Central memory CD8-positive, alpha-beta T cell (primary cell): ENCODE data around the gene HOXB3.

ENCODE experiments used
- ATAC-seq: fragments of 150-1000 bp; cut with Tn5 transposase; replicated peaks from 2 replicates; pipeline ENCODE4 v1.10.0; 2022; ENCODE audit warnings: mild to moderate bottlenecking, moderate FRiP score, moderate number of reproducible peaks; ENCODE audit not compliant: poor library complexity, severe bottlenecking; ENCODE audit errors: extremely low read depth
- DNase-seq, 2 donors: peaks; one replicate each; pipeline ENCODE4 v3.0.0; 2021; ENCODE audit warnings: low spot score in 2 of 2
- H3K27ac Mint-ChIP-seq: one replicate; pipeline ENCODE4 v1.8.0; 2022; ENCODE audit warnings: low read depth, mild to moderate bottlenecking, moderate library complexity, mixed read lengths
- H3K27me3 Mint-ChIP-seq: one replicate; pipeline ENCODE4 v1.8.0; 2022; ENCODE audit warnings: mixed read lengths
- H3K36me3 Mint-ChIP-seq: one replicate; pipeline ENCODE4 v1.8.0; 2022; ENCODE audit warnings: mild to moderate bottlenecking, moderate library complexity, mixed read lengths; ENCODE audit not compliant: insufficient read depth
- H3K4me1 Mint-ChIP-seq: one replicate; pipeline ENCODE4 v1.8.0; 2022; ENCODE audit warnings: mixed read lengths
- H3K4me3 Mint-ChIP-seq: one replicate; pipeline ENCODE4 v1.8.0; 2022; ENCODE audit warnings: mild to moderate bottlenecking, moderate library complexity, mixed read lengths
- H3K9me3 Mint-ChIP-seq: one replicate; pipeline ENCODE4 v1.8.0; 2022; ENCODE audit warnings: mixed read lengths

HOXB3 gene

DNA sequence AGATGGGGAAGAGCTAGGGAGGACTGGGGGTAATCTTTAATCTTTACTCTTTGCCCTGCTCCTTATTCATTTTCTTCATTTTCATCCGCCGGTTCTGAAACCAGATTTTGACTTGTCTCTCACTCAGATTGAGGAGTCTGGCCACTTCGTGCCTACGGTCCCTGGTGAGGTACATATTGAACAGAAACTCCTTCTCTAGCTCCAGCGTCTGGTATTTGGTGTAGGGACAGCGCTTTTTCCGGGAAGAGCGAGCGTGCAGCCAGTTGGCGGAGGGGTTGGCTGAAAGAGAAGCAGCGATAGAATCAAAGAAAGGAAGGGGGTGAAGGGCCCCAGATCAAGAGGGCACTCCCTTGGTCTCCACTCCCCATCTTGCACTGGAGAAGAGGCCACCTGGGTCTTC is 32.8 kb upstream of the HOXB3 start:
- DNase-seq, result no peak
- H3K36me3 Mint-ChIP-seq, result peaks cover 5% of the 10 kb centered on the region
- H3K27me3 Mint-ChIP-seq, result peaks cover 96% of the 10 kb centered on the region
- no peak overlapping the region for H3K4me3 Mint-ChIP-seq
- H3K27ac Mint-ChIP-seq, result no peak overlapping the region
- H3K9me3 Mint-ChIP-seq, result no peaks in the 10 kb centered on the region
- H3K4me1 Mint-ChIP-seq, result peaks cover 25% of the 10 kb centered on the region
- ATAC-seq, result no peak

DNA sequence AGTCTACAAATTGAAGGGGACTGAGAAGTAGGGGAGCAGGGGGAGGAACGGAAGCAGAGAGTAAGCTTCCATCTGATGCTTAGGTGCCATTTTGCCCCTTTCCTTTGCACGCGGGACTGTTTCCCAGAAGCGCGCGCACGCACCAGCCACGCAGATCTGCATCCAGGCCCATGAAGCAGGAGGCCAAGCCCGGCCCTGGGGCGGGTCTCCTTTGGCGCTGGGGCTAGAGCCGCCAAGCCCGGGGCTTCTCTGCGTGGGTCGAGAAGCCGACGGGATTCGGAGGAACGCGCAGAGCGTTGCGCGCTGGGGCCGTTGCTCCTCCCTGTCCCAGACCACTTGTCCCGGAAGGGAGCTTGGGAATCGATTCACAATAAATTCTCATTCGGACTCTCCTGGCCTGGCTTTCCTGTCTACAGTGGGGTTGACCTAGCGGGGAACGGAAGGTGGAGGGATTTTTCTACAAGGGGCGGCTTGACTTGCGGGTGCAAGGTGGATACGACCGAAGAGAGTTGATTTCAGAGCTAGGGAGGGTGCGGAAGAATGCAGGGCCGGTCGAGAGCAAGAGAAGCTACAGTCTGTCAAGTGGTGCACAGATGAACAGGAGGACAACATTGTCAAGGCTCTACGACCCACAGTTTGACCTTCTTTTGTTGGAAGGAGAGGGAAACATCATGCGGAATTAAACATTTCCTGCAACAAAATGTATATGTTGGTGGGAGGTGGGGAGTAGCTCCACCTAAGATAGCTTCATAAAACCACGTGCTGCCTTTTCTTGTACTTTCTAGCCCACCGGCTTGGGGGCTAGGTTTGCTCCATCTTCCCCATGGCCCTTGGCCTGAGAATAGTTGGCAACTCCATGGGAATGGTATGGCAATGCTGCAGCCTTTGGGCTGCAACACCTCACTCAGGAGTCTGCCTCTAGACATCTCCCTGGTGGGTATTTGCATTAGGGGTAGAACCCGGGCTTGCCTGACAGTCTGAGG is 31.7 kb upstream of the HOXB3 start:
- H3K4me1 Mint-ChIP-seq, result peaks cover 30% of the 10 kb centered on the region
- H3K36me3 Mint-ChIP-seq, result peaks cover 11% of the 10 kb centered on the region
- no peak overlapping the region for H3K4me3 Mint-ChIP-seq
- no peak overlapping the region for H3K27ac Mint-ChIP-seq
- H3K9me3 Mint-ChIP-seq, result no peaks in the 10 kb centered on the region
- DNase-seq, result no peak
- ATAC-seq, result no peak
- H3K27me3 Mint-ChIP-seq, result peaks cover 96% of the 10 kb centered on the region

DNA sequence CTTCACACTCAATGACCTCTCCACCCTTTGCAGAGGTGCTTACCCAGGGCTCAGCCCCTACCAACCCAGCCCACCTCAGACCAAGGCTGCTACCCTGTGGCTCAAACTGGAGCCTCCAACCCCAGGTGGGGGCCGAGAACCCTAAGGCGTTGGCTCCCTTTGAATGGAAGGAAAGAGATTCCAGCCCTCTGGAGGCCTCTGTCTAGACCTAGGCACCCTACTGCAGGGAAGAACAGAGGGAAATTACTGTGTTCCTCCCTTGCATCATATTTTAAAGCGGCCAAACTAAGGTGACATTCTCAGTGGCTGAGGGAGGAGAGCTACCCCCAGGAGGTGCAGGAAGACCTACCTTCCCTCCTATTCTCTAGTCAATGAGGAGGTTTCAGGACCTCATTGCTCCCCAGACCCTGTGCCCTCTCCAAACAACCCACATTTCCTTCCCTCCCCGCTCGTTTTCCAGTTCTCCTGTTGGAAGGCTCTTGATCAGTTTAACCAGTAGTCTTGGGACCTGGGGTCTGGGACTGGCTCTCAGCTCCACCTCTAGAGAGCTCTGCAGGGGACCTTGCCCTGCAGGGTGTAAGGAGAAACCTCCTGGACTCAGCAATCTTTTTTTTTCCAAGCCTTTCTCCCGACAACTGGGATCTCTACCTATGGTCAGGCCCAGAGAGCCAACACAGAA is 30.6 kb upstream of the HOXB3 start:
- Mint-ChIP-seq H3K4me3 (no peak overlapping the region), H3K27me3 (peaks cover 96% of the 10 kb centered on the region), H3K4me1 (peaks cover 22% of the 10 kb centered on the region), H3K36me3 (peaks cover 18% of the 10 kb centered on the region), H3K9me3 (no peaks in the 10 kb centered on the region), H3K27ac (no peak overlapping the region)
- ATAC-seq (no peak), DNase-seq (no peak)

DNA sequence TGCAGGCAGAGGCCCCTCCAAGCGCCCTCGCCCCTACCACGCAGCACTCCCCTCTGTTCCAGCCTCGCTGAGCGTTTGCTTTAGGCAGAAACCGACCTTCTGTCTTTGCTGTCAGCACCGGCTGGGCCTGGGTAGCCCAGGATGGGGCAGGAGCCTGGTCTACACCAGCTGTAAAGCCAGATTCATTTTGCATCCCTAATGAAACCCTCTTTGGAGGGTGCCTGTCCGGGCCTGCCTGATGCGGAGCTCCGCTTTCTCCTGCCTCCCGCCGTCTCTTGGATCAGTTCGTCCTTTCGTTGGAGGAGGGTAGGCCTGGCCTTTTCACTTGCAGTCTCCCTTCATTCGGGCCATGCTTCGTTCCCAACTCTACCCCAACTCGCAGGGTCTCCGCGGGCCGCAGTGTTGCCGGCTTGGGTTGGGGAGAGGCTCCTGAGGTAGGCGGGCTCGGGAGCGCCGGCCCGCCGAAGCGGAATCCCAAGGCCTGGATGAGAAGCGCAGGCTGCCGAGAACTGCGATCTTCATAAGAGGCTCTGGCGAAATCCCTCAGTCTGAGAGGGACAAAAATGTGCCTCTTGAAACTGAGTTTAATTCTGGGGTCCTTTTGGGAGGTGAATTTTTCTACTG is 29.9 kb upstream of the HOXB3 start:
- peaks cover 23% of the 10 kb centered on the region for H3K4me1 Mint-ChIP-seq
- no peak overlapping the region for H3K4me3 Mint-ChIP-seq
- DNase-seq (no peak), ATAC-seq (no peak)
- no peaks in the 10 kb centered on the region for H3K9me3 Mint-ChIP-seq
- peaks cover 98% of the 10 kb centered on the region for H3K27me3 Mint-ChIP-seq
- H3K36me3 Mint-ChIP-seq, result peaks cover 23% of the 10 kb centered on the region
- H3K27ac Mint-ChIP-seq, result no peak overlapping the region

DNA sequence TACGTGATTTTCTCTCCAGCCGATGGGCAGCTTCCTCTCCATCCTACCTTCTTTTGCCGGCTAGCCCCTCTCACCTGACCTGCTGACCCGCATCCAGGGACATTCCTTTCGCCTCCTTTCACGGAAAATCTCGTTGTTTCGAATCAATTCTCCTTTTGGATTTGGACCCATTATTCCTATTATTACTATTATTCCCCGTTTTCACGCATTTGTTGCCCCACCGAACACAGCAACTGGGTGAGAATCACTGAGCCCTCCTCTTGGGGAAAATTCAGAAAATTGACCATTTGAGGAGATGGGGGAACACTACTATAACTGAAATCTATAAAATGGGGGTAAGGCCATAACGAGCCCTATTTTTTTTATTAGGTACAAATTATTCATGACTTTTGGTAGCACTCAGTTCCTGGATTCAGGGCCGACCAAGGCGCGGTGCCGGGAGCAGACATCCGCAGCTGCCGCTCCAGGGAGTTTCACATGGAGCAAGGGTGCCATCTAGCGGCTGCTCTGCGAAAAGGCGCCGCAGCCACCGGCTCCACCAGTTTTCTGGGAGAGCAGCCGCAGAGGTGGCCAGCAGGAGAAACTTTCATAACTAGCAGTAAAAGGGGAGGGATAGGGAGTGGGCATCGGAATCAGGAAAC is 28.3 kb upstream of the HOXB3 start:
- H3K4me1 Mint-ChIP-seq, result peaks cover 38% of the 10 kb centered on the region
- DNase-seq (peak; percentile 73 to 81), ATAC-seq (peak; percentile 44)
- no peak overlapping the region for H3K27ac Mint-ChIP-seq
- no peaks in the 10 kb centered on the region for H3K9me3 Mint-ChIP-seq
- peaks cover 100% of the 10 kb centered on the region for H3K27me3 Mint-ChIP-seq
- H3K4me3 Mint-ChIP-seq, result no peak overlapping the region
- H3K36me3 Mint-ChIP-seq, result peaks cover 30% of the 10 kb centered on the region

DNA sequence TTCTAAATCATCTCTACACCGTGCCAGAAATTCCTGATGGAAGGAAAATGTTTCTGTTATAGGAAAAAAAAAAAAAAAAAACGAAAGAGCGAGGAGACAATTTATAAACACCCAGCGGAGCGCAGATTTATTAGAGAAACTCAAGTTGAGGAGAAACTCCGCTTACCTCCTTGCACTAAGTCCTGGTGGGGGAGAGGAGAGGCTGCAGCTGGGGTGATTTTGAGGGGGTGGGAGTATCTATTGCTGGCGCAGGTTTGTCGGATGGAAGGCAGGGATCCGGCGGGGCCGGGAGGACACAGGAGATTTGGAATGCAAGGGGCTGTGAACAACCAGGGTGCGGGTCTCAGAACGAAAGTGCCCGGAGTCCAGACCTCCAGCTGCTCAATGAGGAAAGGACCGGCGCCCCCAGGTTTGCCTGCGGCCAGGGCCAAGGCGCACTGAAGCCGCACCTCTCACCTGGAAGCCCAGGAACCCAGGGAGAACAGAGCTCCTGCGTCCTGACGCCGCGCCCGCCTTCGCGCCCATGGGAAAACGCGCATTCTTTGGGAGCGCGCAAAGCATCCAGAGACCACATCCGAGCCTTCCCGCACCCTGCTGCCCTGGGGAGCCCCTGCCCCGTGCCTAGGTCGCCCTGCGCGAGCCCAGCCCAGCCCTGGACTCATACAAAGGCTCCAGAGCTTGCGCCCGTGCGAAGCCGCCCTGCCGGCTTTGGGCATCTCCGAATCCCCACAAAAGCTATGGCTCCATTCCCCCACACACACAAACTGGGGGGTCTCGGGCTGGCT is 27.6 kb upstream of the HOXB3 start:
- DNase-seq (no peak), ATAC-seq (no peak)
- Mint-ChIP-seq H3K36me3 (peaks cover 30% of the 10 kb centered on the region), H3K9me3 (no peaks in the 10 kb centered on the region), H3K4me3 (peak overlapping the region; percentile 39), H3K27ac (peak overlapping the region; percentile 3), H3K27me3 (peaks cover 100% of the 10 kb centered on the region), H3K4me1 (peaks cover 46% of the 10 kb centered on the region)

DNA sequence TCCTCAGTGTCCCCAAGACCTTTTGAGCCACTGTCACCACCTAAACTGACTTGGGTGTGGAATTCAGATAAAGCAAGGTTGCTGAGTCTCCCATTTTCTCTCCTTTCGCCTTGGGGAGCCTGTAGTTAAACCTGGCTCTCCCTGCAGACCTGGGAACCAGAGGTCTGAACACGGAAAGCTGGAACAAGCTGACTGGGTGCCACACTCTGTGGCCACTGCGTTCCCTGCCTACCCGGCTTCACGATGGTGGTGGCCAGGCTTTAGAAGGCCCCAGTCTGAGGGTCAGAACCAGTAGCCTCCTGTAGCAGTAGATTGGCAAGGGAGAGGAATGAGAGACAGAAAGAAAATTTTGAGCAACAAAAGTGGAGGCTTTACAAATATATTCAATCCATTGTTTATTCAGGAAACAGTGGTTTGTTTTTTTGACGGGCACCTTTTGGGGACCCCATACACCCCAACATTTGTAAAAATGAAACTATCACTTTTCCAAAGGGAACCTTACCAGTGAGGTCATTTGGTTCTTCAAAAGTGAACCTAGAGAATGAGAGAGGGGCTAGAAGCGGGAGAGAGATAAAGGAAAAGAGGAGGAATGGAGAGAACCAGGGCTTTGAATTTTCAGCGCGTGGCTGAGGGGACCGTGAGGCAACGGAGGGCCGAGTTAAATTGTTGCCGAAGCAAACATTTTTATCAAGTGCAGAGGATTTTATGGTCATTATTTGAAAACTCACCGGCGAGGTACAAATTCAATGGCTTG is 26.9 kb upstream of the HOXB3 start:
- DNase-seq (no peak), ATAC-seq (no peak)
- no peaks in the 10 kb centered on the region for H3K9me3 Mint-ChIP-seq
- H3K4me1 Mint-ChIP-seq, result peaks cover 52% of the 10 kb centered on the region
- H3K27ac Mint-ChIP-seq, result peak overlapping the region; percentile 3
- H3K27me3 Mint-ChIP-seq, result peaks cover 100% of the 10 kb centered on the region
- peak overlapping the region; percentile 39 for H3K4me3 Mint-ChIP-seq
- H3K36me3 Mint-ChIP-seq, result peaks cover 32% of the 10 kb centered on the region

DNA sequence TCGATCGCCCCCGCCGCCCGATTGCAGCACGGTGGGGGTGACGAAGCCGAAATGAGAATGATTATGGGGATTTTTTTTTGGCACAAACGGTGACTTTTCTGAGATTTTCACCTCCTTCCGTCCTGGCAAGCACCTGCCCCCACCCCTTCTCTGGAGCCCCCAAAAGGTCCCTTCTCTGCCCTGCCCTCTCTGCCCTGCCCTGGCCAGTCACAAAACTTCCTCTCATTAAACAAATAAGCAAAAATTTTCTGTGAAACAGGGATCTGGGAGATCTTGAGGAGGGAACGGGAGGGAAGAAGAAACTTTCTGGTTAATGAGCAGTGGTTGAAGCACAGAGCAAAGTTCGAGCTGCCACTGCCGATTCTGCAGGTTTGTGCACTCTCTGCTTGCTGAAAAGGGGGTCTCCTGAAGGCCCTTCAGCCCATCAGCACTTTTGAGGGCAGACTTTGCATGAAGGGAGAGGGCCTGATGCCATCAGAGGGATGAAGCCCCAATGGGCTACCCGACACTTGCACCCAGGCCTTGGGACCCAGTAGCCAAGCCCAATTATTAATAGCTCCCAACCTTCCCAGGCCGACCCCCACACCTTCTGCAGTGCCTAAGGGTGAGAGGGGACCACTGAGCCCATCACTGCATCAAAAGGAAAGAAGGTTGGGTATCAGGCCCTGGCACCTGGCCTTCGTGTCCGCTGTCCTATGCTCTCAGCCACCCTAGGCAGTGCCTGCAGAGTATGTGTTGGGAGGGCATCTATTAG is 26.1 kb upstream of the HOXB3 start:
- Mint-ChIP-seq H3K9me3 (no peaks in the 10 kb centered on the region), H3K4me1 (peaks cover 59% of the 10 kb centered on the region), H3K27me3 (peaks cover 100% of the 10 kb centered on the region), H3K4me3 (no peak overlapping the region), H3K36me3 (peaks cover 32% of the 10 kb centered on the region), H3K27ac (peak overlapping the region; percentile 3)
- DNase-seq, result no peak
- ATAC-seq, result no peak

DNA sequence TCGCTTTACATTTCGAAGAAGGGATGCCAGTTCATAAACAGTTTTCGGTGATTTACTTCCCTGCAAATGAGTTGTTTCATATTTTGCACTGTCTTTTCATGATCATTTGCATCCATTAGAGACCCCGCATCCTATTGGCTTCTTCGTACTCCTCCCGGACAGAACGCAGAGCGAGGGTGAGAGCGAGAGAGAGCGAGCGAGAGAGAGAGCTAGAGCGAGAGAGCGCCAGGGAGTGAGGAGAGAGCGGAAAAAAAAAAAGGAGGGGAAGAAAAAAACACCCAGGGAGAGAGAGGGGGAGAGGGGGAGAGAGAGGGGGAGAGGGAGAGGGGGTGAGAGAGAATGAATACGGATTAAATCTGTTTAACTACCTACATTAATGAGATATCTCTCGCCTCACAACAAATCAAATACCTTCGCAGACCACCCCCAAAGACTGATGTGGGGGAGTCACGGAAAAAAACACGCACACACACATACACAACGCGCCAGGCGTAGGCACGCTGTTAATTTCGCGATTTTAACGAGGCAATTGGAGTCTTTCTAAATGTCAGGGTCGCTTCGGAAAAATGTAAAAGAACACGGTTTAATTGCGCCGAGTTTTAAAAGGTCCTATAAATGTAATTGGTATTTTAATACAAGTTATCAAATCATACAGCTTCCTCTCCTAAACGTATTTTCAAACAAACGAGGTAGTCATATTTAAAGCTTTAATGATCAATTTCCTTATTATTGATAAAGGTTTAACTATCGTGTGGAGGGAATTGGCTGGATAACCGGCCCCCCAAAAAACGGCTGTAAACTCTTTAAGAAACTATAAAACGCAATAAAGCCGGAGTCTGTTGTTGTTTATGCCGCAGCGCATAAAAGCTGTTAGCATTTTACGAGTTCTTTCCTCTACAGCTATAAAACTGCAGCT is 25.3 kb upstream of the HOXB3 start, which contains the start of gene HOXB8:
HOXB8 (minus strand) TSS at position 246 of the 916 bp plus-strand sequence. CDS start 588 bp downstream, outside the sequence.
- Mint-ChIP-seq H3K9me3 (no peaks in the 10 kb centered on the region), H3K4me3 (peak within 1 kb of the TSS; percentile 93), H3K4me1 (peaks cover 65% of the 10 kb centered on the region), H3K36me3 (peaks cover 37% of the 10 kb centered on the region), H3K27ac (peak within 1 kb of the TSS; percentile 52), H3K27me3 (peaks cover 94% of the 10 kb centered on the region)
- DNase-seq (no peak), ATAC-seq (no peak)
